HEK293T (cell line): ENCODE measurements around the gene RAP1GDS1.

Experiments
- FOXM1 ChIP-seq: fragments of 450-650 bp; IDR thresholded peaks from 2 replicates; pipeline ENCODE4 v1.6.1; 2017; ENCODE audit warnings: mild to moderate bottlenecking, borderline replicate concordance
- SP1 ChIP-seq: fragments of 450-650 bp; IDR thresholded peaks from 2 replicates; pipeline ENCODE4 v1.6.1; 2017
- SUZ12 ChIP-seq: fragments of 450-650 bp; IDR thresholded peaks from 2 replicates; pipeline ENCODE4 v1.6.1; 2016; ENCODE audit warnings: mild to moderate bottlenecking

- TF ChIP-seq SUZ12 (no peak), FOXM1 (no peak), SP1 (no peak)
Measured at GRCh38 chr4:98298022-98298421, 36.8 kb downstream of the RAP1GDS1 start.
